ENCODE results near the gene RTN4IP1.
"Not testable (repeated sequence)": the region's sequence is repeated elsewhere in the genome, so short reads cannot be mapped to it uniquely, and the experiment has no call there.

RTN4IP1 gene

DNA sequence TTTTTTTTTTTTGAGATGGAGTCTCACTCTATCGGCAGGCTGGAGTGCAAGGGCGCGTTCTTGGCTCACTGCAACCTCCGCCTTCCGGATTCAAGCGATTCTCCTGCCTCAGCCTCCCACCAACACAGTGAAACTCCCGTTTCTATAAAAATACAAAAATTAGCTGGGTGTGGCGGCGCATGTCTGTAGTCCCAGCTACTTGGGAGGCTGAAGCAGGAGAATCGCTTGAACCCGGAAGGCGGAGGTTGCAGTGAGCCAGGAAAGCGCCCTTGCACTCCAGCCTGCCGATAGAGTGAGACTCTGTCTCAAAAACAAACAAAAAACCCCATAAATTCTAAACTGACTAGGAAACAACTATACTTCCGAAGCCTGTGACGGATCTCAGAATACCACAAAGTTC is 1.5 kb downstream of the RTN4IP1 start:
- H3K27me3 ChIP-seq (ENCODE audit: low read depth, low read length); H3K36me3 ChIP-seq (ENCODE audit: control insufficient read depth in 1 of 2, insufficient read depth in 2 of 2, low read length in 2 of 2); H3K9me3 ChIP-seq (ENCODE audit: control insufficient read depth in 1 of 2, low read length in 2 of 2); H3K4me3 ChIP-seq (ENCODE audit: low read depth in 1 of 2, low read length in 2 of 2); H3K27ac ChIP-seq (ENCODE audit: low read length): not testable (repeated sequence)
- peaks cover 12 to 19% of the 10 kb centered on the region in 2 donors for H3K4me1 ChIP-seq (ENCODE audit: control insufficient read depth in 1 of 2, insufficient read depth in 2 of 2, low read length in 2 of 2)

DNA sequence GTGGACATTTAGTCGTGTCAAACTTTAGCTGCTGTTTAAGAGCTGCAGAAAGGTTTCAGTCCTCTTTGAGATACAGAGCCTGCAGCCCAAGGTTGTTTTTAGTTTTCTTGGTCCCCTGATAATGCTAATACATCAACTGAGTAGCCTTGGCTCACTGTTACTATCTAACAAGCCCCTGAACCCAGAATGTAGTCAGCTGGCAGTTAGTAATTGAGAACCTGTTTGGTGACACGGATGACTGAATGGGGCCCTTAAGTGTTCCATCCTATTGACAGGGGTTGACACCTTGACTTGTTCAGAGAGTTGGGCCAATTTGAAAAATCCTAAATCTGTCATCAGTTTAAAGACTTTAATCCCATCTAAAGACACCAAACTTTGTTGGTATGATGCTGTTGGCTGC is 2.8 kb downstream of the RTN4IP1 start:
- Histone ChIP-seq H3K27ac (ENCODE audit: low read length) (no peak overlapping the region), H3K4me3 (ENCODE audit: low read depth in 1 of 2, low read length in 2 of 2) (no peak overlapping the region), H3K4me1 (ENCODE audit: control insufficient read depth in 1 of 2, insufficient read depth in 2 of 2, low read length in 2 of 2) (peaks cover 12 to 19% of the 10 kb centered on the region in 2 donors), H3K9me3 (ENCODE audit: control insufficient read depth in 1 of 2, low read length in 2 of 2) (no peaks in the 10 kb centered on the region), H3K36me3 (ENCODE audit: control insufficient read depth in 1 of 2, insufficient read depth in 2 of 2, low read length in 2 of 2) (peaks cover 0 to 8% of the 10 kb centered on the region in 2 donors), H3K27me3 (ENCODE audit: low read depth, low read length) (no peaks in the 10 kb centered on the region)

DNA sequence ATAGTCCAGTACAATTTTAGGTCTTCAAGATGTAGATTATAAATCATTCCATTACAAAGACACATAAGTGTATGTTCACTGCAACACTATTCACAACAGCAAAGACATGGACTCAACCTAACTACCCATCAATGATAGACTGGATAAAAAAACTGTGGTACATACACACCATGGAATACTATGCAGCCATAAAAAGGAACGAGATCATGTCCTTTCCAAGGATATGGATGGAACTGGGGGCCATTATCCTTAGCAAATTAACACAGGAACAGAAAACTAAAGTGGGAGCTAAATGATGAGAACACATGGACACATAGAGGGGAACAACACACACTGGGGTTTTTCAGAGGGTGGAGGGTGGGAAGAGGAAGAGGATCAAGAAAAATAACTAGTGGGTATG is 6.3 kb downstream of the RTN4IP1 start:
- no peaks in the 10 kb centered on the region for H3K9me3 ChIP-seq (ENCODE audit: control insufficient read depth in 1 of 2, low read length in 2 of 2)
- peaks cover 0 to 3% of the 10 kb centered on the region in 2 donors for H3K4me1 ChIP-seq (ENCODE audit: control insufficient read depth in 1 of 2, insufficient read depth in 2 of 2, low read length in 2 of 2)
- H3K27me3 ChIP-seq (ENCODE audit: low read depth, low read length) = no peaks in the 10 kb centered on the region
- no peak overlapping the region for H3K4me3 ChIP-seq (ENCODE audit: low read depth in 1 of 2, low read length in 2 of 2)
- peaks cover 0 to 20% of the 10 kb centered on the region in 2 donors for H3K36me3 ChIP-seq (ENCODE audit: control insufficient read depth in 1 of 2, insufficient read depth in 2 of 2, low read length in 2 of 2)
- H3K27ac ChIP-seq (ENCODE audit: low read length) = no peak overlapping the region

DNA sequence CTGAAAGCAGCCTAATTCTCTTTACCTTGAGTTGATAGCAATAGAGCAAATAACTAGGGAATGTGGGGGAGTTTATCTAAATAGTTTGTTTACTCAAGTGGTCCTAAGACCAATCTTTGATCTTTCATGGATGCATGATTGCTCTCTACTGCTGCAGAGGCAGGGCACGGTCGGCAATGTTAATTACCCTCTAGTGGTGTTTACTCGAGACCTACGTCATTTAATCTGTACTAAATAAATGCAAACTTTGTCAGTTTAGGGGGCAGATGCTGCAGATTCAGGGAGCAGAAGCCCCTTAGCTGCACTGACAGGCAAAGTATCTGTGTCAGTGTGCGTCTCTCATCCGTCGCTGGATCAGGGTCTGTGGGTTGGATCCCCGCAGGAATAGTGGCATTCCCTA is 6.9 kb downstream of the RTN4IP1 start:
- Histone ChIP-seq H3K4me3 (ENCODE audit: low read depth in 1 of 2, low read length in 2 of 2) (no peak overlapping the region), H3K27me3 (ENCODE audit: low read depth, low read length) (no peaks in the 10 kb centered on the region), H3K4me1 (ENCODE audit: control insufficient read depth in 1 of 2, insufficient read depth in 2 of 2, low read length in 2 of 2) (no peaks in the 10 kb centered on the region), H3K9me3 (ENCODE audit: control insufficient read depth in 1 of 2, low read length in 2 of 2) (no peaks in the 10 kb centered on the region), H3K27ac (ENCODE audit: low read length) (no peak overlapping the region), H3K36me3 (ENCODE audit: control insufficient read depth in 1 of 2, insufficient read depth in 2 of 2, low read length in 2 of 2) (peaks cover 0 to 20% of the 10 kb centered on the region in 2 donors)

DNA sequence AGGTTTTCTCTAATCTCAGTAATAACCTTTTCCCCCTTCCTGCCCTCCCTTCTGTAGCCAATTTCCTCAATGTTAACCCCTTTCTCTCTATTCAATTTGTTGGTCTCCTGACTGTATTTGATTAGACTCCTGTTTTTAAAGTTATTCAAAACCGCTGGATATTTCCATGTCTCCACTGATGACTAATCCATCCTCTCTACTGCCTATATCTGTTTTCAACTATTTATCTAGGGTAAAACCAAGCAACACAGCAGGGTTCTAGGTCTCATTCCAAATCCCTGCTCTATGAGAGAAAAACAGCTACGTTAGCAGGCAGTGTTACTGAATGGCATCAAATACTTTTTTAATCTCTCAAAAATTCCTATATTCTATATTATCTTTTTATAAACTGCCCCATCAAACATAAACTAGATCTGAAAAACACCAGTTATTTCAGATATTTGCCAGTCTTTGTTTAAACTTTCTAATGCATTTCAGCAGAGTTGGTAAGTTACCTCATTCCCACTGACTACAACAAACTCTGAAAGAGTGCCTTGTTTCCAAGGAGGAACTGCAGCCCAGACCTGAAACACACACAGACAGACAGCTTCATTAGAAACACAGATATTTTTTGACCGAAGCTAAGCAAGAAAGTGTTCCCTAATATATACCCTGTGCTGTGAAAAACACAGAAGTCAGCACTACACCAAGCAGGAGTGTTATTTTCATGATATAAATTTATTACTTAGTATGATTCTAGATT is 8.2 kb downstream of the RTN4IP1 start:
- peaks cover 0 to 25% of the 10 kb centered on the region in 2 donors for H3K36me3 ChIP-seq (ENCODE audit: control insufficient read depth in 1 of 2, insufficient read depth in 2 of 2, low read length in 2 of 2)
- no peaks in the 10 kb centered on the region for H3K4me1 ChIP-seq (ENCODE audit: control insufficient read depth in 1 of 2, insufficient read depth in 2 of 2, low read length in 2 of 2)
- H3K9me3 ChIP-seq (ENCODE audit: control insufficient read depth in 1 of 2, low read length in 2 of 2) = no peaks in the 10 kb centered on the region
- no peak overlapping the region for H3K4me3 ChIP-seq (ENCODE audit: low read depth in 1 of 2, low read length in 2 of 2)
- H3K27me3 ChIP-seq (ENCODE audit: low read depth, low read length) = no peaks in the 10 kb centered on the region
- H3K27ac ChIP-seq (ENCODE audit: low read length) = no peak overlapping the region

DNA sequence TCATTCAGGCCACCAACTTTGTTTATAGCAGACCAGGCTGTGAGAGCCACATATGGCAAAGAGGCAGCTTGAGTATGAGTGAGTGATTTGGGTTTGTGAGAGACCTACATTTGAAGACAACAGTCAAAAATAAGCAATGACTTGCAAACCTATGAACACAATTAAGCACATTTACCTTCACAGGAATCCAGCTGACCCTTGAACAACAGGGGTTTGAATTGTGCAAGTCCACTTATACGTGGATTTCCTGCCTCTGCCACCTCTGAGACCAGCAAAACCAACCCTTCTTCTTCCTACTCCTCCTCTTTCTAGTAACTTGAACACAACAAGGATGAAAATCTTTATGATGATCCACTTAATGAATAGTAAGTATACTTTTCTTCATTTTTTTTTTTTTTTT is 10.1 kb downstream of the RTN4IP1 start:
- Histone ChIP-seq H3K27me3 (ENCODE audit: low read depth, low read length) (no peaks in the 10 kb centered on the region), H3K36me3 (ENCODE audit: control insufficient read depth in 1 of 2, insufficient read depth in 2 of 2, low read length in 2 of 2) (peaks cover 0 to 25% of the 10 kb centered on the region in 2 donors), H3K4me3 (ENCODE audit: low read depth in 1 of 2, low read length in 2 of 2) (no peak overlapping the region), H3K27ac (ENCODE audit: low read length) (no peak overlapping the region), H3K4me1 (ENCODE audit: control insufficient read depth in 1 of 2, insufficient read depth in 2 of 2, low read length in 2 of 2) (no peaks in the 10 kb centered on the region), H3K9me3 (ENCODE audit: control insufficient read depth in 1 of 2, low read length in 2 of 2) (no peaks in the 10 kb centered on the region)

DNA sequence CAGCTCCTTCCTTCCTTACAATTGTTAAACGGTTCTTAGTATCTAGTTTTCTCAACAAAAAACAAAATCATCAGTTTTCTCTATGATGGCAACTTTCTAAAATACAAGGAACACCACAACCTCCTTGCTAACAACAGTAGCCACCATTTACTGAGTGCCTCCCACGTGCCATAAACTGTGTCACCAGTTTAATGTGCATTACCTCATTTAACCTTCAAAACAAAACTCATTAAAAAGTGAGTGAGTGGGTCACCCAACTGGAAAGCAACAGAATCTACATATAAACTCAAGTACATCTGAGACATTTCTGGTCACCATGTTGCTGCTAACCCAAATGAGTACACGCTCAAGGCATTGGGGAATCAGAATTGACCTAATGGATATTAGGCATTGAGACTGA is 11.0 kb downstream of the RTN4IP1 start:
- Histone ChIP-seq H3K27ac (ENCODE audit: low read length) (no peak overlapping the region), H3K4me3 (ENCODE audit: low read depth in 1 of 2, low read length in 2 of 2) (no peak overlapping the region), H3K36me3 (ENCODE audit: control insufficient read depth in 1 of 2, insufficient read depth in 2 of 2, low read length in 2 of 2) (peaks cover 0 to 33% of the 10 kb centered on the region in 2 donors), H3K9me3 (ENCODE audit: control insufficient read depth in 1 of 2, low read length in 2 of 2) (no peaks in the 10 kb centered on the region), H3K4me1 (ENCODE audit: control insufficient read depth in 1 of 2, insufficient read depth in 2 of 2, low read length in 2 of 2) (no peaks in the 10 kb centered on the region), H3K27me3 (ENCODE audit: low read depth, low read length) (no peaks in the 10 kb centered on the region)

DNA sequence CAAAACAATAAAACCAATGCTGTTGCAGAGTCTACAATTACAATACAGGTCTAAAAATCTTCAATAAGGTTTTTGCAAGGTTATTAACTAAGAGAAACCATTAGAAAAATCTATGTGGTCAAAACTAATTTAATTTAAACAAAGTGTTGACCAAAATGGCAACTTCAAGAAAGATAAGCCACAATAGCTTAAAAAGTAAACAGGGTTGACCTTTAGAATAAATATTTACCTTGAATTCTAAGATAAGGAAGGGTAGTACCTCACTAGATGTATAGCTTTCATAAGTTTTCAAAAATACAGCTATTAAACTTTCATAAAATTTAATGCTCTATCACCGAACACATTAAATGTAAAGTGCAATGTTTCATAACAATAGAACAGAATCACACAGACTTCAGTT is 11.4 kb downstream of the RTN4IP1 start:
- Histone ChIP-seq H3K36me3 (ENCODE audit: control insufficient read depth in 1 of 2, insufficient read depth in 2 of 2, low read length in 2 of 2) (peaks cover 0 to 35% of the 10 kb centered on the region in 2 donors), H3K4me1 (ENCODE audit: control insufficient read depth in 1 of 2, insufficient read depth in 2 of 2, low read length in 2 of 2) (no peaks in the 10 kb centered on the region), H3K27me3 (ENCODE audit: low read depth, low read length) (no peaks in the 10 kb centered on the region), H3K4me3 (ENCODE audit: low read depth in 1 of 2, low read length in 2 of 2) (no peak overlapping the region), H3K27ac (ENCODE audit: low read length) (no peak overlapping the region), H3K9me3 (ENCODE audit: control insufficient read depth in 1 of 2, low read length in 2 of 2) (no peaks in the 10 kb centered on the region)

DNA sequence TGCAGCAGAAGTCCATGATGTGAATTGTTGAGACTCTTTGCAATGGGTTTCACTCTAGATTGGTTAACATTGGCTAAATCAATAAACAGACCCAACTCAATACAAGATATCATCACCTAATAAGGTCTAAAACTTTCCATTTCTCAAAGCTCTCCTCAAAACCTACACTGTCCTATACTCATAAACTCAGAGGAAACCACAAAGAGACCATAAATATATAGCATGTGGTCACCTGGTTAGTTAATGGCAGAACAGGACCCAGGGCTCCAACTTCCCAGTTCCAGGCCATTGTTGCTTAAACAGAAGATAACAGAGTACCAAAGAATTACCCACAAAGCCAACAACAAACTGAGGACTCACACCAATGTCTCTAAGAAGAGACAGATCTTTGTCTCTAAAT is 12.0 kb downstream of the RTN4IP1 start:
- no peak overlapping the region for H3K4me3 ChIP-seq (ENCODE audit: low read depth in 1 of 2, low read length in 2 of 2)

DNA sequence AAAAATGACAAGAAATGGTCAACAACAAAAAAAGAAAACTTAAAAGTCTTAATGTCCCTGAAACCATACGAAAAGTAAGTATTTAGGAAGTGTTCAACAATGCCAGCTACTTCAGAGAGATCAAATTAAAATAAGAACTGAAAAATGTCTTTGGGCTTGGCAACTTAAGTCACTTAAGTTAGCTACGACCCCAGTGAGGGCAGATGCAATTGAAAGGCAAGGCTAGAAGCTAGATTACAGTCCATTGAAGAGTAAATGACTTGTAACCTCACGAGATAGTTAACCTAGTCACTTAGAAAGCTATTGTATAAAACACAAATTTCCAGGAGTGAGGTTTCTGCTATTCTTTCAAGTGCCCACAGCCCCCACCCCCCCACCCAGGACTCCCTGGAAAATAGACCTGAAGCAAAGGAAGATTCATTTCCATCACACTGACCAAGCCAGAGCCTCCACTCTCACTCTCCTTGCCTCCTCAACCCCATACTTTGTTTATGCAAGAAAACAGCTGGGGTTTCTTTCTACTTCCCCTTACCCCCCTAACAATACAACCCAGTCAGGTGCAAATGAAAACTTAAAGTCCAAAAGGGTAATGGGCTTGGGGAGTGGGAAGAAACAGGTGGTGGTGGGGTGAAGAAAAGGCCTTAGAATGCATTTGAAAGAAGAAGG is 14.6 kb downstream of the RTN4IP1 start:
- H3K9me3 ChIP-seq (ENCODE audit: control insufficient read depth in 1 of 2, low read length in 2 of 2) = no peaks in the 10 kb centered on the region
- H3K27ac ChIP-seq (ENCODE audit: low read length) = no peak overlapping the region
- H3K27me3 ChIP-seq (ENCODE audit: low read depth, low read length) = no peaks in the 10 kb centered on the region
- H3K36me3 ChIP-seq (ENCODE audit: control insufficient read depth in 1 of 2, insufficient read depth in 2 of 2, low read length in 2 of 2) = peaks cover 0 to 28% of the 10 kb centered on the region in 2 donors
- H3K4me3 ChIP-seq (ENCODE audit: low read depth in 1 of 2, low read length in 2 of 2) = no peak overlapping the region
- no peaks in the 10 kb centered on the region for H3K4me1 ChIP-seq (ENCODE audit: control insufficient read depth in 1 of 2, insufficient read depth in 2 of 2, low read length in 2 of 2)

More for the DNA sequence above, 12.0 kb downstream of the RTN4IP1 start:
- H3K27me3 ChIP-seq (ENCODE audit: low read depth, low read length) = no peaks in the 10 kb centered on the region
- H3K36me3 ChIP-seq (ENCODE audit: control insufficient read depth in 1 of 2, insufficient read depth in 2 of 2, low read length in 2 of 2) = peaks cover 0 to 31% of the 10 kb centered on the region in 2 donors
- H3K4me1 ChIP-seq (ENCODE audit: control insufficient read depth in 1 of 2, insufficient read depth in 2 of 2, low read length in 2 of 2) = no peaks in the 10 kb centered on the region
- H3K9me3 ChIP-seq (ENCODE audit: control insufficient read depth in 1 of 2, low read length in 2 of 2) = no peaks in the 10 kb centered on the region
- H3K27ac ChIP-seq (ENCODE audit: low read length) = no peak overlapping the region

DNA sequence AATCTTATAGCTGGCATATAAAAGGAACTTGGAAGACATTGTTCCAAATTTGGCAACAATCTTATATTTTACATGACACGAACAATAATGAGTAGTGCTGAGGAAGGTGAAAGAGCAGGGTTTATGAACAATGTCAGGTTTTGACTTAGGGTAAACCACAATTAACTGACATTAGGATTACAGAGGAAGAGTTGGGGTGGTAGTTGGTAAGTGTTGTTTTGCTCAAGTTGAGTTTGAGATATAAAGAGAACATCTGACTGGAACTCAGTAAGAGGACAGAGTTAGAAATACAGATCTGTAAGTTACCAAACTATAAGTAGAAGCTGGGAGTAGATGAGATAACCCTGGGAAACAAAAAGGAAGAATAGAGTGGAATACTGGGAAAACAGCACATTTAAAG is 15.1 kb downstream of the RTN4IP1 start:
- H3K27ac ChIP-seq (ENCODE audit: low read length) = no peak overlapping the region
- H3K27me3 ChIP-seq (ENCODE audit: low read depth, low read length) = no peaks in the 10 kb centered on the region

More for the DNA sequence above, 15.1 kb downstream of the RTN4IP1 start:
- Histone ChIP-seq H3K36me3 (ENCODE audit: control insufficient read depth in 1 of 2, insufficient read depth in 2 of 2, low read length in 2 of 2) (peaks cover 0 to 25% of the 10 kb centered on the region in 2 donors), H3K4me3 (ENCODE audit: low read depth in 1 of 2, low read length in 2 of 2) (no peak overlapping the region), H3K9me3 (ENCODE audit: control insufficient read depth in 1 of 2, low read length in 2 of 2) (no peaks in the 10 kb centered on the region), H3K4me1 (ENCODE audit: control insufficient read depth in 1 of 2, insufficient read depth in 2 of 2, low read length in 2 of 2) (no peaks in the 10 kb centered on the region)
